ENCODE data around the gene DNAH7.

DNA sequence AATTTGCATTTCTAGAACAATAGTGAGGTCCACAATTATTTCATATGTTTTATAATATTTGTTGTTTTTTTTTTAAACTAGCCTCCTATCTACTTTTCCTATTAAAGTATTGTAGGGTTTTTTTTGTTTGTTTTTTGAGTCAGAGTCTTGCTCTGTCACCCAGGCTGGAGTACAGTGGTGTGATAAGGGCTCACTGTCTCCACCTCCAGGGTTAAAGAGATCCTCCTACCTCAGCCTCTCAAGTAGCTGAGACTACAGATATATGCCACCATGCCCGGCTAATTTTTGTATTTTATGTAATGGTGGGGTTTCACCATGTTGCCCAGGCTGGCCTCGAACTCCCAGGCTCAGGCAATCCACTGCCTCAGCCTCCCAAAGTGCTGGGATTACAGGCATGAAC, 289.1 kb downstream of the DNAH7 start:
- TF ChIP-seq, protein P1, sequence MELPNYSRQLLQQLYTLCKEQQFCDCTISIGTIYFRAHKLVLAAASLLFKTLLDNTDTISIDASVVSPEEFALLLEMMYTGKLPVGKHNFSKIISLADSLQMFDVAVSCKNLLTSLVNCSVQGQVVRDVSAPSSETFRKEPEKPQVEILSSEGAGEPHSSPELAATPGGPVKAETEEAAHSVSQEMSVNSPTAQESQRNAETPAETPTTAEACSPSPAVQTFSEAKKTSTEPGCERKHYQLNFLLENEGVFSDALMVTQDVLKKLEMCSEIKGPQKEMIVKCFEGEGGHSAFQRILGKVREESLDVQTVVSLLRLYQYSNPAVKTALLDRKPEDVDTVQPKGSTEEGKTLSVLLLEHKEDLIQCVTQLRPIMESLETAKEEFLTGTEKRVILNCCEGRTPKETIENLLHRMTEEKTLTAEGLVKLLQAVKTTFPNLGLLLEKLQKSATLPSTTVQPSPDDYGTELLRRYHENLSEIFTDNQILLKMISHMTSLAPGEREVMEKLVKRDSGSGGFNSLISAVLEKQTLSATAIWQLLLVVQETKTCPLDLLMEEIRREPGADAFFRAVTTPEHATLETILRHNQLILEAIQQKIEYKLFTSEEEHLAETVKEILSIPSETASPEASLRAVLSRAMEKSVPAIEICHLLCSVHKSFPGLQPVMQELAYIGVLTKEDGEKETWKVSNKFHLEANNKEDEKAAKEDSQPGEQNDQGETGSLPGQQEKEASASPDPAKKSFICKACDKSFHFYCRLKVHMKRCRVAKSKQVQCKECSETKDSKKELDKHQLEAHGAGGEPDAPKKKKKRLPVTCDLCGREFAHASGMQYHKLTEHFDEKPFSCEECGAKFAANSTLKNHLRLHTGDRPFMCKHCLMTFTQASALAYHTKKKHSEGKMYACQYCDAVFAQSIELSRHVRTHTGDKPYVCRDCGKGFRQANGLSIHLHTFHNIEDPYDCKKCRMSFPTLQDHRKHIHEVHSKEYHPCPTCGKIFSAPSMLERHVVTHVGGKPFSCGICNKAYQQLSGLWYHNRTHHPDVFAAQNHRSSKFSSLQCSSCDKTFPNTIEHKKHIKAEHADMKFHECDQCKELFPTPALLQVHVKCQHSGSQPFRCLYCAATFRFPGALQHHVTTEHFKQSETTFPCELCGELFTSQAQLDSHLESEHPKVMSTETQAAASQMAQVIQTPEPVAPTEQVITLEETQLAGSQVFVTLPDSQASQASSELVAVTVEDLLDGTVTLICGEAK (IDR thresholded peaks at IDR 0.05) = no peak
- TF ChIP-seq, protein P1 (CRISPR knock-in tag; IDR thresholded peaks at IDR 0.05) = no peak
- TF ChIP-seq PREB (CRISPR knock-in tag; IDR thresholded peaks at IDR 0.05) (no peak), CLOCK (CRISPR knock-in tag; IDR thresholded peaks at IDR 0.05; ENCODE audit: borderline replicate concordance) (no peak), FOXM1 (IDR thresholded peaks at IDR 0.05; ENCODE audit: low read depth) (no peak), FOXM1 (CRISPR knock-in tag; IDR thresholded peaks at IDR 0.05; ENCODE audit: low read depth) (no peak), POLR2A (conservative IDR thresholded peaks at IDR 0.05) (no peak), ZBTB5 (IDR thresholded peaks at IDR 0.05) (no peak), BACH1 (tag; IDR thresholded peaks at IDR 0.05) (no peak), ETS2 (tag; IDR thresholded peaks at IDR 0.05; ENCODE audit: borderline replicate concordance, poor library complexity, severe bottlenecking) (no peak)

Measured in K562 (cell line).